Measurements from ENCODE around the gene FGF14.

FGF14 gene

GRCh38 chr13:102401766-102402165 is at the start of gene FGF14:
TSS of gene FGF14 (minus strand) at chr13:102402048.
- in situ Hi-C loops (cut with MboI; ENCODE audit: low sequenced_read_pairs) = no loop called here

GRCh38 chr13:102443249-102443648 is 41.4 kb upstream of the FGF14 start:
- in situ Hi-C loops (cut with MboI; ENCODE audit: low sequenced_read_pairs) = no loop called here

GRCh38 chr13:102441085-102441484 is 39.2 kb upstream of the FGF14 start:
- in situ Hi-C loops (cut with MboI; ENCODE audit: low sequenced_read_pairs) = no loop called here

GRCh38 chr13:102440259-102440936 is 38.5 kb upstream of the FGF14 start:
- in situ Hi-C loops (cut with MboI; ENCODE audit: low sequenced_read_pairs) = no loop called here

- in situ Hi-C loops (cut with MboI; ENCODE audit: low sequenced_read_pairs) = no loop called here
These were observed 20.8 kb upstream of the FGF14 start for GRCh38 chr13:102422690-102423089.

- in situ Hi-C loops (cut with MboI; ENCODE audit: low sequenced_read_pairs) = no loop called here
These were observed 3.8 kb upstream of the FGF14 start for GRCh38 chr13:102405499-102406100.

- in situ Hi-C loops (cut with MboI; ENCODE audit: low sequenced_read_pairs) = no loop called here
These were observed 442 bp upstream of the FGF14 start for GRCh38 chr13:102402290-102402689.

- in situ Hi-C loops (cut with MboI; ENCODE audit: low sequenced_read_pairs) = no loop called here
These were observed 583 bp downstream of the FGF14 start for GRCh38 chr13:102401265-102401664.

GRCh38 chr13:102400675-102401145 is 1.1 kb downstream of the FGF14 start:
- in situ Hi-C loops (cut with MboI; ENCODE audit: low sequenced_read_pairs) = no loop called here

- in situ Hi-C loops (cut with MboI; ENCODE audit: low sequenced_read_pairs) = no loop called here
These were observed 1.8 kb downstream of the FGF14 start for GRCh38 chr13:102399791-102400674.

- in situ Hi-C loops (cut with MboI; ENCODE audit: low sequenced_read_pairs) = no loop called here
These were observed 5.9 kb downstream of the FGF14 start for GRCh38 chr13:102395939-102396338.

- in situ Hi-C loops (cut with MboI; ENCODE audit: low sequenced_read_pairs) = no loop called here
These were observed 6.7 kb downstream of the FGF14 start for GRCh38 chr13:102395174-102395573.

GRCh38 chr13:102394158-102395053 is 7.4 kb downstream of the FGF14 start:
- in situ Hi-C loops (cut with MboI; ENCODE audit: low sequenced_read_pairs) = no loop called here

- in situ Hi-C loops (cut with MboI; ENCODE audit: low sequenced_read_pairs) = no loop called here
These were observed 9.2 kb downstream of the FGF14 start for GRCh38 chr13:102392481-102393209.

GRCh38 chr13:102386461-102386860 is 15.4 kb downstream of the FGF14 start:
- in situ Hi-C loops (cut with MboI; ENCODE audit: low sequenced_read_pairs) = no loop called here

GRCh38 chr13:102380012-102380411 is 21.8 kb downstream of the FGF14 start:
- in situ Hi-C loops (cut with MboI; ENCODE audit: low sequenced_read_pairs) = no loop called here

- in situ Hi-C loops (cut with MboI; ENCODE audit: low sequenced_read_pairs) = no loop called here
These were observed 25.5 kb downstream of the FGF14 start for GRCh38 chr13:102376318-102376717.

- in situ Hi-C loops (cut with MboI; ENCODE audit: low sequenced_read_pairs) = no loop called here
These were observed 27.1 kb downstream of the FGF14 start for GRCh38 chr13:102374726-102375125.

GRCh38 chr13:102374233-102374632 is 27.6 kb downstream of the FGF14 start:
- in situ Hi-C loops (cut with MboI; ENCODE audit: low sequenced_read_pairs) = no loop called here

- in situ Hi-C loops (cut with MboI; ENCODE audit: low sequenced_read_pairs) = no loop called here
These were observed 28.6 kb downstream of the FGF14 start for GRCh38 chr13:102373221-102373620.

Data from HL-60/S4 treated with retinoic acid at 250 ng/mL for 4 days and 3 days (cell line).